Glomerular visceral epithelial cell (primary cell): Measurements from ENCODE around the gene SYNPO2.
"Not testable (repeated sequence)": the region's sequence is repeated elsewhere in the genome, so short reads cannot be mapped to it uniquely, and the experiment has no call there.

Experiments
- DNase-seq: peaks from one replicate; pipeline ENCODE4 v3.0.0-alpha.2; 2016; ENCODE audit errors: extremely low spot score

The SYNPO2 gene

GRCh38 chr4:118878507-118878906 is 10.1 kb upstream of the SYNPO2 start:
- not testable (repeated sequence) for DNase-seq

- no peak for DNase-seq
Measured at GRCh38 chr4:118879409-118879808, 9.2 kb upstream of the SYNPO2 start.

GRCh38 chr4:118881512-118882146 is 7.0 kb upstream of the SYNPO2 start:
- DNase-seq: no peak

GRCh38 chr4:118883861-118884260 is 4.8 kb upstream of the SYNPO2 start:
- no peak for DNase-seq

GRCh38 chr4:118884716-118885115 is 3.9 kb upstream of the SYNPO2 start:
- no peak for DNase-seq

GRCh38 chr4:118889312-118889691 is 648 bp downstream of the SYNPO2 start:
- no peak for DNase-seq

- DNase-seq: no peak
Measured at GRCh38 chr4:118894034-118894433, 5.4 kb downstream of the SYNPO2 start.

GRCh38 chr4:118898221-118898620 is 9.6 kb downstream of the SYNPO2 start:
- no peak for DNase-seq

GRCh38 chr4:118898684-118899138 is 10.1 kb downstream of the SYNPO2 start:
- DNase-seq: no peak

- no peak for DNase-seq
Measured at GRCh38 chr4:118904418-118904817, 15.8 kb downstream of the SYNPO2 start.

GRCh38 chr4:118904935-118905334 is 16.3 kb downstream of the SYNPO2 start:
- DNase-seq: no peak

GRCh38 chr4:118905566-118905965 is 16.9 kb downstream of the SYNPO2 start:
- peak; percentile 22 for DNase-seq

GRCh38 chr4:118909173-118909956 is 20.7 kb downstream of the SYNPO2 start:
- DNase-seq: no peak

- DNase-seq: no peak
Measured at GRCh38 chr4:118910221-118910620, 21.6 kb downstream of the SYNPO2 start.

GRCh38 chr4:118911238-118911703 is 22.6 kb downstream of the SYNPO2 start:
- no peak for DNase-seq

GRCh38 chr4:118915468-118915867 is 26.8 kb downstream of the SYNPO2 start:
- no peak for DNase-seq

GRCh38 chr4:118916691-118917289 is 28.1 kb downstream of the SYNPO2 start:
- no peak for DNase-seq

- no peak for DNase-seq
Measured at GRCh38 chr4:118917582-118917981, 28.9 kb downstream of the SYNPO2 start.

- DNase-seq: peak; percentile 76
Measured at GRCh38 chr4:118918388-118918787, 29.7 kb downstream of the SYNPO2 start.

- DNase-seq: peak; percentile 33
Measured at GRCh38 chr4:118920247-118920646, 31.6 kb downstream of the SYNPO2 start.

- peak; percentile 13 for DNase-seq
Measured at GRCh38 chr4:118921786-118922185, 33.1 kb downstream of the SYNPO2 start.

- no peak for DNase-seq
Measured at GRCh38 chr4:118923891-118924290, 35.2 kb downstream of the SYNPO2 start.

- no peak for DNase-seq
Measured at GRCh38 chr4:118927974-118928373, 39.3 kb downstream of the SYNPO2 start.
